GM18505 (cell line): ENCODE results near the gene HNRNPA3.
A peak's percentile ranks its signal among the peaks of the same experiment; 100 is the strongest.

Experiments used
- ATAC-seq: cut with Tn5 transposase; IDR thresholded peaks from one replicate; pipeline ENCODE4 v1.9.1; 2021; ENCODE audit not compliant: unreplicated experiment
- POLR2A ChIP-seq: IDR thresholded peaks from 4 replicates; pipeline ENCODE4 v1.6.1; 2011; ENCODE audit warnings: borderline replicate concordance; ENCODE audit not compliant: insufficient read depth, insufficient read length; ENCODE audit errors: extremely low read depth

The HNRNPA3 gene

GRCh38 chr2:177231270-177231669 lies 18.7 kb downstream of the HNRNPA3 start:
- TF ChIP-seq POLR2A, result no peak
- ATAC-seq, result no peak

- no peak for ATAC-seq
- no peak for TF ChIP-seq POLR2A
Measured at GRCh38 chr2:177232098-177232704, 19.6 kb downstream of the HNRNPA3 start.

GRCh38 chr2:177234267-177234666 lies 21.7 kb downstream of the HNRNPA3 start:
- no peak for TF ChIP-seq POLR2A
- no peak for ATAC-seq

- no peak for ATAC-seq
- TF ChIP-seq POLR2A, result no peak
Measured at GRCh38 chr2:177235855-177236437, 23.4 kb downstream of the HNRNPA3 start.

- no peak for TF ChIP-seq POLR2A
Measured at GRCh38 chr2:177237932-177238331, 25.3 kb downstream of the HNRNPA3 start.

GRCh38 chr2:177239053-177239452 lies 26.5 kb downstream of the HNRNPA3 start:
- TF ChIP-seq POLR2A, result no peak
- no peak for ATAC-seq

More at GRCh38 chr2:177237932-177238331, 25.3 kb downstream of the HNRNPA3 start:
- ATAC-seq, result no peak

- peak; percentile 60 for ATAC-seq
- no peak for TF ChIP-seq POLR2A
Measured at GRCh38 chr2:177239932-177240630, 27.5 kb downstream of the HNRNPA3 start.

GRCh38 chr2:177241711-177242120 lies 29.1 kb downstream of the HNRNPA3 start:
- TF ChIP-seq POLR2A, result no peak
- ATAC-seq, result no peak

GRCh38 chr2:177242121-177242987 lies 29.8 kb downstream of the HNRNPA3 start:
- no peak for ATAC-seq

GRCh38 chr2:177243073-177243472 lies 30.5 kb downstream of the HNRNPA3 start:
- no peak for ATAC-seq
- TF ChIP-seq POLR2A, result no peak

More at GRCh38 chr2:177242121-177242987, 29.8 kb downstream of the HNRNPA3 start:
- TF ChIP-seq POLR2A, result no peak

- no peak for TF ChIP-seq POLR2A
- ATAC-seq, result no peak
Measured at GRCh38 chr2:177243476-177243875, 30.9 kb downstream of the HNRNPA3 start.

GRCh38 chr2:177244244-177244771 lies 31.7 kb downstream of the HNRNPA3 start:
- no peak for ATAC-seq
- no peak for TF ChIP-seq POLR2A

GRCh38 chr2:177245010-177245422 lies 32.4 kb downstream of the HNRNPA3 start:
- ATAC-seq, result no peak
- no peak for TF ChIP-seq POLR2A
